MCF 10A (cell line): ENCODE data around the gene STN1. TPM values are rescaled to one million over a fixed set of nuclear protein-coding genes. Genes with fewer than 3 reads are reported as not detected.

Experiments
- BruUV-seq: library from RNA; stranded (reverse); fragments of 400-500 nt; replicated peaks from 2 replicates; lab custom pipeline; 2021; lab: Mats Ljungman, UMichigan
- CTCF ChIA-PET: fragments of 300-600 bp; sonication (Branson Sonifier 250); formaldehyde crosslinking; extraction: SDS; loops from one replicate; lab custom pipeline; 2021; ENCODE audit warnings: antibody characterized with exemption, inconsistent platforms; lab: Yijun Ruan, JAX
- POLR2A ChIA-PET: fragments of 300-600, 350-650 bp; sonication (Branson Sonifier 250); formaldehyde crosslinking; extraction: SDS; loops from one replicate; lab custom pipeline; 2020; ENCODE audit warnings: antibody characterized with exemption, inconsistent platforms; lab: Yijun Ruan, JAX
- DNase-seq: peaks from one replicate; pipeline ENCODE4 v3.0.0-alpha.2; 2018; ENCODE audit not compliant: unreplicated experiment
- H3K27ac Mint-ChIP-seq: one replicate; pipeline ENCODE4 v1.8.0; 2022; ENCODE audit warnings: mild to moderate bottlenecking, low read depth, mixed read lengths; ENCODE audit not compliant: unreplicated experiment
- H3K27me3 Mint-ChIP-seq: one replicate; pipeline ENCODE4 v1.8.0; 2022; ENCODE audit warnings: mixed read lengths; ENCODE audit not compliant: insufficient read depth, unreplicated experiment
- H3K36me3 Mint-ChIP-seq: one replicate; pipeline ENCODE4 v1.8.0; 2022; ENCODE audit warnings: mild to moderate bottlenecking, moderate library complexity, mixed read lengths; ENCODE audit not compliant: insufficient read depth, unreplicated experiment
- H3K4me1 Mint-ChIP-seq: one replicate; pipeline ENCODE4 v1.8.0; 2022; ENCODE audit warnings: mixed read lengths; ENCODE audit not compliant: insufficient read depth, unreplicated experiment
- H3K4me3 Mint-ChIP-seq: one replicate; pipeline ENCODE4 v1.8.0; 2022; ENCODE audit warnings: mild to moderate bottlenecking, moderate library complexity, mixed read lengths; ENCODE audit not compliant: unreplicated experiment
- H3K9me3 Mint-ChIP-seq: one replicate; pipeline ENCODE4 v1.8.0; 2022; ENCODE audit warnings: mixed read lengths; ENCODE audit not compliant: unreplicated experiment
- CTCF ChIP-seq: fragments of 200-600 bp; IDR thresholded peaks from one replicate; pipeline ENCODE4 v1.8.0; 2022; ENCODE audit warnings: antibody characterized with exemption, mild to moderate bottlenecking; ENCODE audit not compliant: unreplicated experiment
- intact Hi-C: fragments of 100-400 bp; cut with micrococcal nuclease; formaldehyde crosslinking; loops from 2 replicates; pipeline ENCODE4 v1.14.1; 2022
- total RNA-seq: library from RNA; stranded (reverse); gene quantifications from 2 replicates; pipeline ENCODE4 v1.2.3, GENCODE V29; 2022

STN1 gene
- total RNA-seq, 1 experiment from 2014 or later, result 46.7 TPM

DNA sequence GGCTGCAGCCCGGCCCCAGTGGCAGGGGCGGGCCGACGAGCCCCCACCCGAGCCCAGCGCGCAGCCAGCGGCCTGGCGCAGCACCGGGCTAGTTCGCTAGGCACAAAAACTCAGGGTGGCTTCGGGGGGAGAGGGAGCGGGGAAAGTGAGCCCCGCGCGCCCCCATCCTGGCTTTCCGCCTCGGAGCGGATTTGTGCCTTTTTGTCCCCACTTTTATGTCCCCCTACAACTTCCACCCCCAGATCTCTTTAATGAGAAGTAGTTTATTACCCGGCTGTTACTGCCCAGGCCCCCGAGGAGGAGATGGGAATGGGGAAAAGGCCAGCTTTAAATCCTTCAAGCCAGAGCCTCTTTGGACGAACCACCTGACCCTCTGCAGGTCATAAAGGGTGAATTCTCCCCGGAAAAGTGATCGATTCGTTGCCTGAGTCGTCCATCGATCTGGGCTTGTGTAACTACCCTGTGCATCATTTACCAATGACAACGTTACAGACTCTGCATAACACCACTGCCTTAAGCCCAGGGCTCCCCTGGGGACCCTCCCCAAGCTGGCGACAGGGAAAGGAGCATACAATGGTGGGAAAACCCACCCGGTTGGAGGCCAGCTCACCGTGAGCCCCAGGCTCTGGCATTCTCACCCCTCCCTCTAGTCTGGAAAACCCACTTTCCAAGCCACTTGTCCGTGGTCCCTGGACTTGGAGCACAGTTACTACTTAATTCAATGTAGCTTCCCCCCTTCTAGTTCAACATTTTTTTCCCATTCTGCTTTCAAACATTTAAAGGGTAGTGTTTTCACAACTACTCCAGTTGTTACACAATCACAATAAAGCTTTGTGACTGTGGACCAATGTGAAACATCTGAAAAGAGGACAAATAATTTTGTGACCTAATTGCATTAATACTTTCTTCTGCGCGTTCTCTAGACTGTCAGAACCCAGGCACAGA lies 61.9 kb downstream of the STN1 start:
- intact Hi-C loops, result loop anchor here (10.0 kb wide), 2 partner anchors 71 to 261 kb away; no protein-coding TSS in a partner anchor
- Mint-ChIP-seq H3K4me3 (peak overlapping the region; percentile 65), H3K36me3 (no peaks in the 10 kb centered on the region), H3K27ac (no peak overlapping the region), H3K9me3 (no peaks in the 10 kb centered on the region), H3K4me1 (peaks cover 23% of the 10 kb centered on the region), H3K27me3 (no peaks in the 10 kb centered on the region)
- no peak for DNase-seq
- BruUV-seq, result no TSS peak
- ChIA-PET CTCF (interaction anchor here (0.6 to 6.7 kb wide), 16 partner anchors 9 to 402 kb away, joined by 3 to 95 read pairs (median 4); no protein-coding TSS in a partner anchor), POLR2A (interaction anchor here (0.6 to 8.4 kb wide), 7 partner anchors 9 to 142 kb away, joined by 3 to 85 read pairs (median 3); no protein-coding TSS in a partner anchor)
- no peak for TF ChIP-seq CTCF

DNA sequence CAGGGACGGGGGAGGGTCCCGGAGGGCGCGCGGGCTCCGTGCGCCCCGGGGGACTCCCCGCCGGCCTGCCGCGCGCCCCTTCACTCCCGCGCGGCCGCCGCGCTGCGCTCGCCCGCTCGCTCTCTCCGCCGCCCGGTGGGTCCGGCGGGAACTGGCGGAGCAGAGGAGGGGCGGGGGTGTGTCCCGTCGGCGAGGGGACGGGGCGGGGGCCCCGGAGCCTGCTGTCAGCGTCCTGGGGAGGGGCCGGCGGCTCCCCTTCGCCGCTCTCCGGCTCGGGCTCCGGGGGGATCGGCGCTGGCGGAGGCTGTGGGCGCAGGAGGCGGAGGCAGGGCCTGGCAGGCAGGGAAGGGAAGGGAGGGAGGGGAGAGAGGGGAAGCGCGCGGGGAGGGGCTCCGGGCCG lies 62.6 kb downstream of the STN1 start, which contains the start of gene SH3PXD2A:
TSS of gene SH3PXD2A (minus strand) at position 153 of the 400 bp plus-strand sequence. CDS start 310 bp downstream, outside the sequence.
- TF ChIP-seq CTCF, result no peak
- peaks cover 28% of the 10 kb centered on the region for H3K4me1 Mint-ChIP-seq
- H3K27me3 Mint-ChIP-seq, result no peaks in the 10 kb centered on the region
- H3K36me3 Mint-ChIP-seq, result no peaks in the 10 kb centered on the region
- no peaks in the 10 kb centered on the region for H3K9me3 Mint-ChIP-seq
- ChIA-PET POLR2A (interaction anchor here (0.5 to 8.4 kb wide), 11 partner anchors 16 to 404 kb away, joined by 3 to 85 read pairs (median 6); no protein-coding TSS in a partner anchor), CTCF (interaction anchor here (1.0 to 6.7 kb wide), 7 partner anchors 8 to 144 kb away, joined by 3 to 95 read pairs (median 4); no protein-coding TSS in a partner anchor)
- peak within 1 kb of the TSS; percentile 74 for H3K4me3 Mint-ChIP-seq
- H3K27ac Mint-ChIP-seq, result no peak within 1 kb of the TSS
- DNase-seq, result no peak
- no TSS peak for BruUV-seq
- intact Hi-C loops, result loop anchor here (10.0 kb wide), 2 partner anchors 71 to 261 kb away; no protein-coding TSS in a partner anchor

DNA sequence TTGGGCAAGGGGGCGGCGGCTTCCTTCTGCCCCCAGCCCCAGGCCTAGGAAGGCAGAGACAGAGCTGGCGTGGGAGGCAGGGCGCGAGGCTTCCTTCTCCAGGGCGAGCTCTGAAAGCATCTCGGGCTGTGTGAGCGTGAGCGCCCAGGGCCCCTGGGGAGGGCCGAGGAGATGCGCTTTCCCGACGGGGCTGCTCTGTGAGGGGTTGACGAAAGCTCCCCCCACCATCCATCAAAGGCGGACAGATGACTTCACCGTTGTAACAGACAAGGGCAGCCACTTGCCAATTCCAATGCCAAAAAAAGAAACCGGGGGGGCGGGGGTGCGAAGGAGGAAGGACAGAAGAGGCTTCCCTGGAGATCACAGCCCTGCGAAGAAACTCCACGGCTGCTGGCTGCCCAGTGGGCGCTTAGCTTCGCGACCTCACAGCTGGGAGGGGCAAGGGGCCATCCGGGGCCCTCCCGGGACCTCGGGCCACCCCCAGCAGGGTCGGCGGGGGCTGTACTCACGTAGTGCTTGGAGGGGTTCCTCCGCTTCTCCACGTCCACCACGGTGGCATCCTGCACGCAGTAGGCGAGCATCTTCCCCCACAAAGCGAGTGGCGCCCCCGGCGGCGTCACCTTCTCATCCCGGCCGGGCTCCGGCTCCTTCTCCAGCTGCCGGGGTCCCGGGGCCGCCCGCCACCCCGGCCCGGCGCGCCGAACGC lies 63.1 kb downstream of the STN1 start:
- Mint-ChIP-seq H3K36me3 (no peaks in the 10 kb centered on the region), H3K4me3 (peak overlapping the region; percentile 74), H3K27me3 (no peaks in the 10 kb centered on the region), H3K27ac (no peak overlapping the region), H3K9me3 (no peaks in the 10 kb centered on the region), H3K4me1 (peaks cover 32% of the 10 kb centered on the region)
- CTCF ChIA-PET, result interaction anchor here (0.5 to 6.7 kb wide), 21 partner anchors 8 to 323 kb away, joined by 3 to 95 read pairs (median 4); no protein-coding TSS in a partner anchor
- intact Hi-C loops, result loop anchor here (10.0 kb wide), 2 partner anchors 70 to 260 kb away; no protein-coding TSS in a partner anchor
- TF ChIP-seq CTCF, result peak; percentile 4
- POLR2A ChIA-PET, result interaction anchor here (0.5 to 8.4 kb wide), 19 partner anchors 17 to 405 kb away, joined by 3 to 85 read pairs (median 4); no protein-coding TSS in a partner anchor
- DNase-seq, result peak; percentile 23
- no TSS peak for BruUV-seq
